Activated naive CD8-positive, alpha-beta T cell treated with anti-CD3 and anti-CD28 coated beads, Interleukin-2, amount 50 U/mL, for 24 hours (primary cell): ENCODE measurements around the gene PARP6.
"Not testable (repeated sequence)": the region's sequence is repeated elsewhere in the genome, so short reads cannot be mapped to it uniquely, and the experiment has no call there.

Source experiments
- ATAC-seq: fragments of 150-1000 bp; cut with Tn5 transposase; one replicate; pipeline ENCODE4 v1.10.0; 2021
- DNase-seq: peaks from one replicate; pipeline ENCODE4 v3.0.0; 2021
- H3K27ac Mint-ChIP-seq: one replicate; pipeline ENCODE4 v1.8.0; 2021; ENCODE audit warnings: mild to moderate bottlenecking, mixed read lengths
- H3K27me3 Mint-ChIP-seq: one replicate; pipeline ENCODE4 v1.8.0; 2021; ENCODE audit warnings: mixed read lengths
- H3K36me3 Mint-ChIP-seq: one replicate; pipeline ENCODE4 v1.8.0; 2021; ENCODE audit warnings: low read depth, mixed read lengths
- H3K4me1 Mint-ChIP-seq: one replicate; pipeline ENCODE4 v1.8.0; 2021; ENCODE audit warnings: mixed read lengths
- H3K4me3 Mint-ChIP-seq: one replicate; pipeline ENCODE4 v1.8.0; 2021; ENCODE audit warnings: mild to moderate bottlenecking, moderate library complexity, mixed read lengths
- H3K9me3 Mint-ChIP-seq: one replicate; pipeline ENCODE4 v1.8.0; 2021; ENCODE audit warnings: mixed read lengths

PARP6 gene

DNA sequence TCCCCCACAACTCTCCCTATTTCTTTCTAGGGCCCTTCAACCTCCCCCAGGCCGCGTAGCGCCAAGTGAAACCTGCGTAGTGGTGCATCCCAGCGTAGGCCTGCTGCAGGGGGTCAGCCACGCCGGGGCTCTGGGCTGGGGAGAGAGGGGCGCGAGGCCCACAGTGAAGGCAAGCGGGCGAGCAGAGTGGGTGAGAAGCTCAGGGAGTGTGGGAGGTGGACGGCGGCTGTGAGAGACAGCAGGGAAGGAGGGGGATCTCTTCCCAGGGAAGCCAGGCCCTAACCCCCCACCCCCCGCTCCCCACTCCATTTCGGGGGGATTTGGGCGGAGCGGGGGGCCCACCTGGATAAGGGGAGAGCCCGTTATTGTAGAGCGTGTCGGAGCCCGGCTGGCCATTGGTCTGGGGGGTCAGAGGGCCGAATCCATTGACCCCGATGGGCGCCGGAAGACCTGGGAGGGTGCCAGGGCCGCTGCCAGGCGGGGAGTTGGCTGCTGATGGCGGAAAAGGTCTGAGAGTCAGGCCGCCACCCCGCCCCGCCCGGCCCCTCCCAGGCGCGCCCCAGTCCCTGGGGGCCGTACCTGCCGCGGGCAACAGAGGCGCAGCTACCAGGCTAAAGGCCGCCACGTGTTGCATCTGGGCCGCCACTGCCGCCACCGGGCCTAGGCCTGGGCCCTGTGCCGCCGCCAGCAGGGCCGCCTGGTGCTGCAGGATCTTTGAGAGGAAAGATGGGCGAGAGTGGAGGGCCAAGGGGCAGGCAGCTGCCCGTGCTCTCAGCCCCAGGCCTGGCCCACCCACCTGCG lies 16.6 kb upstream of the PARP6 start:
- Mint-ChIP-seq H3K4me1 (no peaks in the 10 kb centered on the region), H3K27ac (no peak overlapping the region), H3K36me3 (no peaks in the 10 kb centered on the region), H3K9me3 (no peaks in the 10 kb centered on the region), H3K4me3 (no peak overlapping the region), H3K27me3 (no peaks in the 10 kb centered on the region)
- DNase-seq = no peak
- no peak for ATAC-seq

DNA sequence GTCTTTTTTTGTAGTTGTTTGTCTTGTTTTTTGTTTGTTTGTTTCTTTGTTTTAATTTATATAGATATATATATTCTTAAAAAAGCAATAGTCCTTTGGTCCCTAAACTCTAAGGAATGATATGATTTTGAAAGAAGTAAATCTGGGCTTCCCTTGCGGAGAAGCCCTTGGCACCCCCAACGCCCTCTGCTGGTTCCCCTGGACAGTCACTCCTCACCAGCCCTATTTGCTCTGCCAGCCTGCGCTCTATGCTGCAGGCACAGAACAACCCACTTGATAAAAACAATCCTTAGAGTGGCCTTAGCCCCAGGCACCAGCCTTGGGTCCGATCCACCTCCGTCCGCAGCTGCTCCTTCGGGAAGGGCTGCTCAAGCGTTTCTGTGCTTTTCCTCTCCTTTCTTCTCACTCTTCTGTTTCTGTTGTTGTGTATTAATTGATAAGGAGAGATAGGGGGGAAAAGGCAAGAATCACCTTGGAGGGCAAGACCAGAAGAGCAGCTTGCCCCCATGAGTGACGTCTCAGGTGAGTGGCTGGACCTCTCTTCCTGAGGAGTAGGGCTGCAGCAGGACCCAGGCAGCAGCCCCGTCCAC lies 13.7 kb upstream of the PARP6 start:
- Mint-ChIP-seq H3K4me1 (no peaks in the 10 kb centered on the region), H3K27me3 (no peaks in the 10 kb centered on the region), H3K36me3 (no peaks in the 10 kb centered on the region), H3K27ac (no peak overlapping the region), H3K4me3 (no peak overlapping the region), H3K9me3 (no peaks in the 10 kb centered on the region)
- DNase-seq = peak; percentile 57
- ATAC-seq = peak; percentile 75

DNA sequence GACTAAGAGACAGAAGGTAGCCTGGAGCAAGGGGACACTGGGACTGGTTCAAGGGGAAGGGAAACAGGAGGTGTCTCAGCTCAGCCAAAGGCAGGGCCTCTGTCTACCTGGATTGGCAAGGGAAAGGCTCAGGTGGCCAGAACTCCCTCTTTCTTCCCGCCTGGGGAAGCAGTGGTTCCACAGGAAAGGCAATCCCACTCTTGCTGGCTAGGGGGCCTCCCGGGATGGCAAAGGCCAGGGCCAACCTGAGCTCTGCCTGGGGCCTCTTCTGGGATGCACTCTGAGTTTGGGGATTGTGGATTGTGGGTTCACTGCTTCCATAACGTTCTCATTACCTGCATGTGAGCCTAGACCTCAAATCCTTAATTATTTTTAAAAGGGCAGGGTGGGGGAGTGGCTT lies 13.0 kb upstream of the PARP6 start:
- Mint-ChIP-seq H3K27ac (no peak overlapping the region), H3K9me3 (no peaks in the 10 kb centered on the region), H3K4me1 (no peaks in the 10 kb centered on the region), H3K27me3 (no peaks in the 10 kb centered on the region), H3K36me3 (no peaks in the 10 kb centered on the region), H3K4me3 (no peak overlapping the region)
- ATAC-seq (no peak), DNase-seq (no peak)

DNA sequence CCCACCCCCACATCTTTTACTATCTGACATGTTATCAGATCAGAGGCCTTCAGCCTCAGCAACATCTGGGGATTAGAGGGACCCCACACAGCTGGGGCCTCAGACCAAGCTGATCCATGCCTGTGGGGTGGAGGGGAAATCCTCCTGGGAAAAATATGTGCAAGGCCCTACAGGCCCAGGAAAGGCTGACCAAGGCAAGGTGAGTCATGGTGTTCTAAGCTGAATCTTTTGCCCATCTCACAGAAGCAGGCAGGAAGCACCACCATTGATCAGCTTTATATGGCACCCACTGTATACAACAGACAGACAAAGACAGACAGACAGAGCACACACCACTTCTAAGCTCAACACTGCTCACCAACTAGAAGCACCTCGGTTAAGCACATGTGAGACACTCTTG lies 12.4 kb upstream of the PARP6 start:
- no peaks in the 10 kb centered on the region for H3K36me3 Mint-ChIP-seq
- H3K4me3 Mint-ChIP-seq = no peak overlapping the region
- ATAC-seq (no peak), DNase-seq (no peak)
- no peaks in the 10 kb centered on the region for H3K27me3 Mint-ChIP-seq
- no peaks in the 10 kb centered on the region for H3K9me3 Mint-ChIP-seq
- no peak overlapping the region for H3K27ac Mint-ChIP-seq
- H3K4me1 Mint-ChIP-seq = no peaks in the 10 kb centered on the region

DNA sequence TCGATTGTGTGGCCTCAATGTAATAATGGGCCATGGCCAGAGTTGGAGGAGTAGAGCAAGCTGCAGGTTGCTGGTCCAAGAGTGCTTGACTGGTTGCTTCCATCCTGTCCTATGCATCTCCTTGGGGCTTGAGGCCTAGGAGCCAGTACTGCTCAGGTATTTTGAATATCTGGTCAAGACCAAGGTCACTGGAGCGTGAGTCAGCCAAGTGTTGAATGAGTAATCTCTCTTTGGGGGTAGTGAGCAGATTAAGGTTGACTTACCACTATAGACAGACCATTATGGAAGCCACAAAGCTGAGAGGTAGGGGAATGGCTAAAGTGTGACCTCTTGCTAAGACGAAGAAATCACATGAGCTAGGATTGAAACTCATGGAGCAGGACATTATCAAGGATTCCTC lies 9.4 kb upstream of the PARP6 start:
- DNase-seq = no peak
- Mint-ChIP-seq H3K27ac (no peak overlapping the region), H3K4me1 (no peaks in the 10 kb centered on the region), H3K9me3 (no peaks in the 10 kb centered on the region), H3K36me3 (no peaks in the 10 kb centered on the region), H3K4me3 (no peak overlapping the region), H3K27me3 (no peaks in the 10 kb centered on the region)
- ATAC-seq = no peak

DNA sequence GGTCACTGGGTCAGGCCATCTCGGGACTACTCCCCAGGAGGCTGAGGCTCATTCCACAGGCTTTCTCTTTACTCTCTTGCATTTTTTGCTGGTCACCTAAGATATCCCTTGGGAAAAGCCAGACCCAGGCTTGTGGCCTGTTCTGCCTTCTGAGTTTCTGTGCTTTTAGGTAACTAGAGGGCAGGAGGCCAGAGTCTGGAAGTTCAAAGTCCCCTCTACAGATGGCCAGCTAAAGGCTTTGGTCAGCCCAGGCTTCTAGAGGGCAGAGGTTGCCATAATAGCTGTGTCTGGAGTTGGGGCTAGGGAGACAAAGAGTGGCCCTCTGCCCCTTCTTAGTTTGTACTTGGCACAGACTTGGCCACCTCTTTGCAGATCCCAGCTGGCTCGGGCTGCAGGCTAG lies 8.4 kb upstream of the PARP6 start:
- Mint-ChIP-seq H3K36me3 (no peaks in the 10 kb centered on the region), H3K4me3 (no peak overlapping the region), H3K4me1 (no peaks in the 10 kb centered on the region), H3K27me3 (no peaks in the 10 kb centered on the region), H3K9me3 (no peaks in the 10 kb centered on the region), H3K27ac (no peak overlapping the region)
- DNase-seq = no peak
- no peak for ATAC-seq

DNA sequence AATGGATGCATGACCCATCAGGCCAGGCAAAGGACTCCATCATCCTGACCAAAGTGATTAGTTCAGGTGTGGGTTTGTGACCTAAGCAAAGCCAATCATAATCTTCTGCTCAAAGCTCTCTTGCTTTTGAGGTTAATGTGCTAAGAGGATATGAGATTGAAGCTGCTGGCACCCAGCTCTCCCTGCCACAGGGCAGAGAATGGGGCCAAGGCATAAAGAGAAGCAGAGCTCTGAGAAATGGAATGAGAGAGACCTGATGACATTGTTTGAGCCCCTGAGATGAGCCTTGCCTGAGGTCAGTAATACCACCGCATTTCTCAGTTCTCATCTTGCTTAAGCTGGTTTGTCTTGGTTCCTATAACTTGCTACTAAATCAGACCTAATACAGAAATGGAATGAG lies 6.4 kb upstream of the PARP6 start:
- Mint-ChIP-seq H3K4me1 (peaks cover 3% of the 10 kb centered on the region), H3K36me3 (no peaks in the 10 kb centered on the region), H3K27me3 (no peaks in the 10 kb centered on the region), H3K27ac (no peak overlapping the region), H3K4me3 (no peak overlapping the region), H3K9me3 (no peaks in the 10 kb centered on the region)
- no peak for DNase-seq
- ATAC-seq = no peak

DNA sequence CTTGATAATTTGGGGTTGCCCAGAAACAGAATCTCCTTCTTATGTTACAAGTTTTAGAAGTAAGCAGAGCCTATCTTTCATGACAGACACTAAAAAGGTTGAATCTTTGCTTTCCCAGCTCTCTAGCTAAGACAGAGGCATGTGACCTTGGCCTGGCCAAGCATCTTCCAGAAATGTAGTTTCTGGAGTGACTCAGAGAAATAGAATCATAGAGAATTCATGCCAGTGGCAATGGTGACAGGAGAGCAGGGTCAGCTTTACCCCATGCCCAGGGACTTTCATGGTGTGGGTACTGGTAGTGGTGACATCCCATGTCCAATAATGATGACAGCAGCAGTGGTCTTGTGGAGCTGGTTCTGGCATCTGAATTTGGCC lies 4.0 kb upstream of the PARP6 start:
- no peak overlapping the region for H3K4me3 Mint-ChIP-seq
- H3K36me3 Mint-ChIP-seq = no peaks in the 10 kb centered on the region
- ATAC-seq = no peak
- H3K27ac Mint-ChIP-seq = no peak overlapping the region
- H3K9me3 Mint-ChIP-seq = no peaks in the 10 kb centered on the region
- H3K4me1 Mint-ChIP-seq = peaks cover 17% of the 10 kb centered on the region
- H3K27me3 Mint-ChIP-seq = no peaks in the 10 kb centered on the region
- DNase-seq = no peak

DNA sequence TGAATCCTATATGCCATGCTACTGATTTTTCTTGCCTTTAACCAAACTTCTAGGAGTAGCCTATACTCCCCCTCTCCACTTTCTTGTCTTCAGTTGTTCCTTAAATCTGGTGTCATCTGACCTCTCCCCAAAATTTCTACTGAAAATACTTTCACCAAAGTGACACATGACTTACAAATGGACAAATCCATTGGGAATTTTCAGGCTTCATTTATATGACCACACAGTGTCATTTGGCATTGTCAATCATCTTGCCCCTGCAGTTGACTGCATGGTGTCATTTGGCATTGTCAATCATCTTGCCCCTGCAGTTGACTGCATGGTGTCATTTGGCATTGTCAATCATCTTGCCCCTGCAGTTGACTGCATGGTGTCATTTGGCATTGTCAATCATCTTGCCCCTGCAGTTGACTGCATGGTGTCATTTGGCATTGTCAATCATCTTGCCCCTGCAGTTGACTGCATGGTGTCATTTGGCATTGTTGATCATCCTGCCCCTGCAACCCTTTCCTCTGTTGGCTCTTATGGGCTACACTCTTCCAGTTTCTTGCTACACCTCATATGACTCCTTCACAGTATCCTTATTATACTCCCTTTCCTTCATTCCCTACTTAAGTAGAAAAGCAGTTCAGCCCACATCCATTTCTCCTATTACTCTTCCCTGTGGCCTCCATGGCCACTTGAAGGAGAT lies 3.4 kb upstream of the PARP6 start:
- DNase-seq, H3K4me3 Mint-ChIP-seq, H3K27ac Mint-ChIP-seq, H3K36me3 Mint-ChIP-seq, ATAC-seq, H3K27me3 Mint-ChIP-seq, H3K9me3 Mint-ChIP-seq: not testable (repeated sequence)
- peaks cover 22% of the 10 kb centered on the region for H3K4me1 Mint-ChIP-seq

DNA sequence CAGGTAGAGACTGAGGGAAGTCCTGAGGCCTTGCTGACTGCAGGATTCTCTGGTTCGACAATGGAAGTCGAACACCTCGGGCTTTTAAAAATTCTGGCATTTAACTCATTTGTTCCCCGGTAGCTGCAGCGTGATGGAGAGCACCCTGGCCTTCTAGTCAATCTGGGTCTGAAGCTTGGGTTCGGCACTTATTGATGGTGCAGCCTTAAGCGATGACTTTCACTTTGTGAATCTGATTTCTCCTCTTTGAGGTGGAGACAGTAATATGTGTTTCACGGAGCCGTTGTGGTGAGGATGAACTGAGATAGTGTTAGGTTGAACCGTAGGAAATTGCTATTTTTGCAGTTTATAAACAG lies 621 bp upstream of the PARP6 start:
- Mint-ChIP-seq H3K4me3 (peak overlapping the region; percentile 75), H3K27ac (peak overlapping the region; percentile 84), H3K36me3 (peaks cover 9% of the 10 kb centered on the region), H3K4me1 (peaks cover 32% of the 10 kb centered on the region), H3K9me3 (no peaks in the 10 kb centered on the region), H3K27me3 (no peaks in the 10 kb centered on the region)
- no peak for DNase-seq
- ATAC-seq = no peak

DNA sequence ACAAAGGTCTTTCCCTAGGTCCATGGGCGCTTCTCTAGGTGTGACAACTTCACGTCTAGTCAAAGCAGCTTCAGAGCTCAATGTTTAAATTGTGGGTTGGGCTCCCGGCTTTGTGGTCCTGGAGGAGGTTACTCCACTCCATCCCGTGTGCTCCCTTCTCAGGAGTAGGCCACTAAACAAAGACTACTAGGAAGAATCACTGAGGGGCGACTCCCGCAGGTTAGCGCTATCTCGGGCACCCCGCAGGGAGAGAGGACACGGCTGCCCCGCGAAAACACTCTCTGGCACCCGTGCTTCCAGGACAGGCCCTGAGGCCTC lies 500 bp downstream of the PARP6 start:
- peak; percentile 27 for DNase-seq
- no peaks in the 10 kb centered on the region for H3K9me3 Mint-ChIP-seq
- peak overlapping the region; percentile 90 for H3K4me3 Mint-ChIP-seq
- H3K27ac Mint-ChIP-seq = peak overlapping the region; percentile 91
- peak; percentile 3 for ATAC-seq
- peaks cover 32% of the 10 kb centered on the region for H3K4me1 Mint-ChIP-seq
- peaks cover 16% of the 10 kb centered on the region for H3K36me3 Mint-ChIP-seq
- H3K27me3 Mint-ChIP-seq = no peaks in the 10 kb centered on the region

DNA sequence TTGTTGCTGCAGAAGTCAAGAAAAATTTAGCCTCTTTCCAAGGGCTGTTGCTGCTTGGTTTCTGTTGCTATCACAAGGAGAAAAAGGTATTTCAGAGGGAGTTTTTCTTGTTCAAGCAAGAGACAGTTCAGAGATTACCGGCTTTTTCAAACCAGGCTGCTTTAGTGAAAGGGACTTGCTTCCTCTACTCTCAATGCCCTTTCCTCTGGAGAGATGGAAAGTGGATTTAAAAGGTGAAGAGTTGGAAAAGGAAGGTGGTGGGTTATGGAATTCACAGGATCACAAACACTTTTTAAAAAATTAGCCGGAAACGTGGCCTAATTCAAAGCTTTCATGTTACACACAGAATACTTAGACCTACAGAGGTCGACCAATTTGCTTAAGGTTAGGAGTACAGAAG lies 1.1 kb downstream of the PARP6 start:
- no peak for DNase-seq
- Mint-ChIP-seq H3K4me1 (peaks cover 32% of the 10 kb centered on the region), H3K27me3 (no peaks in the 10 kb centered on the region), H3K4me3 (peak overlapping the region; percentile 90), H3K27ac (peak overlapping the region; percentile 91), H3K36me3 (peaks cover 19% of the 10 kb centered on the region), H3K9me3 (no peaks in the 10 kb centered on the region)
- ATAC-seq = no peak

DNA sequence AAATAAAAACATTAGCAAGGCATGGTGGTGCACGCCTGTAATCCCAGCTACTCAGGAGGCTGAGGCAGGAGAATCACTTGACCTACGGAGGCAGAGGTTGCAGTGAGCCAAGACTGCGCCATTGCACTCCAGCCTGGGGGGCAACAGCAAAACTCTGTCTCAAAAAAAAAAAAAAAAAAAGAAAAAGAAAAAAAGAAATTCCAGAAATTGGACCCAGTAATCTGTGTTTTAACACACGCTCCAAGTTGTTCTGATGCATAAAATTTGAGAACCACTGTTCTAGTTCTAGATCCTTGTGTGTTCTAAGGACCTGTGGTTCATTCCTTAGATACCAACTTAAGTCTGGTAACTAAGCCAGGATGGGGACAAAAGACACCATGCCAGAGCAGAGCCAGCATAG lies 2.6 kb downstream of the PARP6 start:
- Mint-ChIP-seq H3K9me3 (no peaks in the 10 kb centered on the region), H3K4me3 (no peak overlapping the region), H3K36me3 (peaks cover 28% of the 10 kb centered on the region), H3K27me3 (no peaks in the 10 kb centered on the region), H3K4me1 (peaks cover 46% of the 10 kb centered on the region), H3K27ac (no peak overlapping the region)
- DNase-seq = no peak
- no peak for ATAC-seq

DNA sequence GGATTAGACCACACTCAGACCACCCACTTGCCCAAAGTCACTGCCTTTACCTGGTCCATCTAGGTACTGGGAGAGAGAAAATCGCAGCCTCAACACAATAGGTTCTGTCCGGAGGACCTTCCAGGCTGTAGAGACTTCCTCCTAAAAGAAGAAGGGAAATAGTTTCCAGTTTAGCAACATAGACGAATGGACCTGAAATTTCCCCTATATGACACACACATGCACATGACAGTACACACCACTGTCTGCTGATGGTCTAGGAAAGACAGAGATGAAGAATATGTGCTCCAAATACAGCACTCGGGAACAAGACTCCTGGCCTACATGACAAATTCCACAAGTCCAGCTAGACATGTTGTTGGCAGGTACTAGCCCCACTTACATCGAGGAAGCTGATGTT lies 7.3 kb downstream of the PARP6 start:
- Mint-ChIP-seq H3K4me3 (no peak overlapping the region), H3K4me1 (peaks cover 43% of the 10 kb centered on the region), H3K27ac (no peak overlapping the region), H3K27me3 (no peaks in the 10 kb centered on the region), H3K9me3 (no peaks in the 10 kb centered on the region), H3K36me3 (peaks cover 66% of the 10 kb centered on the region)
- ATAC-seq (no peak), DNase-seq (no peak)

DNA sequence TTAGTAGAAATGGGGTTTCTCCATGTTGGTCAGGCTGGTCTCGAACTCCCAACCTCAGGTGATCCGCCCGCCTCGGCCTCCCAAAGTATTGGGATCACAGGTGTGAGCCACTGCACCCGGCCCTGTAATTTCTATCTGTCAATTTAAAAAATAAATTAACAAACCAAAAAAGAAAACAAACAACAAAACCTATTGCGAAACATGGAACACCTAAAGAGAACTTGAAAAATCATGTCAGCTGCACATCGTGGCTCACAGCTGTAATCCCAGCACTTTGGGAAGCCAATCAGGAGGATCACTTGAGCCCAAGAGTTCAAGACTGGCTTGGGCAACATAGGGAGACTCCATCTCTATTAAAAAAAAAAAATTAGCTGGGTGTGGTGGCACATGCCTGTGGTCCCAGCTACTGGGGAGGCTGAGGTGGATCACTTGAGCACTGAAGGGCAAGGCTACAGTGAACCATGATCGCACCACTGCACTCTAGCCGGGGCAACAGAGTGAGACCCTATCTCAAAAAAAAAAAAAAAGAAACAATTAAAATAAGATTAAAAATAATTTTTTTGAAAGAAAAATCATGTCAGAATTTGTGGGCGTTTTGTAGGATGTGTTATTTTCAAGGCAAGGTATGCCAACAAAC lies 19.6 kb downstream of the PARP6 start:
- no peak overlapping the region for H3K4me3 Mint-ChIP-seq
- H3K4me1 Mint-ChIP-seq = peaks cover 3% of the 10 kb centered on the region
- no peak for DNase-seq

More for the DNA sequence above, 19.6 kb downstream of the PARP6 start:
- H3K27me3 Mint-ChIP-seq = no peaks in the 10 kb centered on the region
- ATAC-seq = no peak
- peaks cover 59% of the 10 kb centered on the region for H3K36me3 Mint-ChIP-seq
- no peak overlapping the region for H3K27ac Mint-ChIP-seq
- no peaks in the 10 kb centered on the region for H3K9me3 Mint-ChIP-seq
